ENCODE results near the gene ITGA11. TPM values are rescaled to one million over a fixed set of nuclear protein-coding genes. Genes with fewer than 3 reads are reported as not detected.
A peak's percentile ranks its signal among the peaks of the same experiment; 100 is the strongest.

The ITGA11 gene
- total and polyA plus RNA-seq, 2 of the 13 experiments (the other 11 are each of a cell fraction or from before 2014, with no cell fraction given): not detected

DNA sequence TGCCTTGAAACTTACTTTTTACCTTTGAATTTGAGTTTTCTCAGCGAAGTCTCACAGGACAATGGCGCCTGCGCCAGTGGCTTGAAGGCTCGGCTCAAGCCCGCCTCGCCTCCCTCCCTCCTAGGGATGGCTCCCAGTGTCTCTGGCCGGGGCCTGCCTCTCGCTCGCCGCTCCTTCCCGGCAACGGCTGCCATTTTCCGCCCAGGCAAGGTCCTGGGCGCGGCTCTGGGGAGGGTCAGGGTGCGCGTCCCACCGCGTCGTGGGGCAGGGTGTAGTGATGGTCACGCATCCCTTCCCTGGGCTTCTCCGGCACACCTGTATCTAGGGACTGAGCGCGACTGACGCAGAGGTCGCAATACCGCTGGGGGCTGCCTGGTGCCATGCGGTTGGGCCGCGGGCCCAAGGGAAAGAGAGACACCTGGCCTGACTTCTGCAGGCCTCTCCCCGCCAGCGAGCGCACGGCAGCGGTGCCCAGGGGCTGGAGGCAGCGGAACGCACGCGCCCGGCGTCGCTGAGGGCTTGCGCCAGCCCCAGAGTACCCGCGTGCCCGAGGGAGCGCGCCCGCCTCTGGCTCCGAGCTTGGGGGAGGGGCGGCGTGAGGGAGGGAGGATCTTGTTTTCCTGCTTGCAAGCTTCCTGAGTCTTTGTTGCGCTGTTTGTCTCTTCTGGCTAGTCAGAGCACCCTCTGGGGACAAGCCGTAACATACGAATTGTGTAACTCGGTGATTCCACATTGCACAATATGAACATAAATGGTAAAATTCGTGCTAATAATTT, 175.1 kb downstream of the ITGA11 start (continued):
- TF ChIP-seq, protein P1, sequence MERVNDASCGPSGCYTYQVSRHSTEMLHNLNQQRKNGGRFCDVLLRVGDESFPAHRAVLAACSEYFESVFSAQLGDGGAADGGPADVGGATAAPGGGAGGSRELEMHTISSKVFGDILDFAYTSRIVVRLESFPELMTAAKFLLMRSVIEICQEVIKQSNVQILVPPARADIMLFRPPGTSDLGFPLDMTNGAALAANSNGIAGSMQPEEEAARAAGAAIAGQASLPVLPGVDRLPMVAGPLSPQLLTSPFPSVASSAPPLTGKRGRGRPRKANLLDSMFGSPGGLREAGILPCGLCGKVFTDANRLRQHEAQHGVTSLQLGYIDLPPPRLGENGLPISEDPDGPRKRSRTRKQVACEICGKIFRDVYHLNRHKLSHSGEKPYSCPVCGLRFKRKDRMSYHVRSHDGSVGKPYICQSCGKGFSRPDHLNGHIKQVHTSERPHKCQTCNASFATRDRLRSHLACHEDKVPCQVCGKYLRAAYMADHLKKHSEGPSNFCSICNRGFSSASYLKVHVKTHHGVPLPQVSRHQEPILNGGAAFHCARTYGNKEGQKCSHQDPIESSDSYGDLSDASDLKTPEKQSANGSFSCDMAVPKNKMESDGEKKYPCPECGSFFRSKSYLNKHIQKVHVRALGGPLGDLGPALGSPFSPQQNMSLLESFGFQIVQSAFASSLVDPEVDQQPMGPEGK (CRISPR knock-in tag; IDR thresholded peaks at IDR 0.05): peak; percentile 39; the same call in 1 of the 2 replicates
- TF ChIP-seq, protein P2, sequence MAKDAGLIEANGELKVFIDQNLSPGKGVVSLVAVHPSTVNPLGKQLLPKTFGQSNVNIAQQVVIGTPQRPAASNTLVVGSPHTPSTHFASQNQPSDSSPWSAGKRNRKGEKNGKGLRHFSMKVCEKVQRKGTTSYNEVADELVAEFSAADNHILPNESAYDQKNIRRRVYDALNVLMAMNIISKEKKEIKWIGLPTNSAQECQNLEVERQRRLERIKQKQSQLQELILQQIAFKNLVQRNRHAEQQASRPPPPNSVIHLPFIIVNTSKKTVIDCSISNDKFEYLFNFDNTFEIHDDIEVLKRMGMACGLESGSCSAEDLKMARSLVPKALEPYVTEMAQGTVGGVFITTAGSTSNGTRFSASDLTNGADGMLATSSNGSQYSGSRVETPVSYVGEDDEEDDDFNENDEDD (CRISPR knock-in tag; IDR thresholded peaks at IDR 0.05; ENCODE audit: borderline replicate concordance): peak; percentile 90
- peak; percentile 60; the same call in 1 of the 2 replicates for TF ChIP-seq CCDC6 (CRISPR knock-in tag; IDR thresholded peaks at IDR 0.05)

DNA sequence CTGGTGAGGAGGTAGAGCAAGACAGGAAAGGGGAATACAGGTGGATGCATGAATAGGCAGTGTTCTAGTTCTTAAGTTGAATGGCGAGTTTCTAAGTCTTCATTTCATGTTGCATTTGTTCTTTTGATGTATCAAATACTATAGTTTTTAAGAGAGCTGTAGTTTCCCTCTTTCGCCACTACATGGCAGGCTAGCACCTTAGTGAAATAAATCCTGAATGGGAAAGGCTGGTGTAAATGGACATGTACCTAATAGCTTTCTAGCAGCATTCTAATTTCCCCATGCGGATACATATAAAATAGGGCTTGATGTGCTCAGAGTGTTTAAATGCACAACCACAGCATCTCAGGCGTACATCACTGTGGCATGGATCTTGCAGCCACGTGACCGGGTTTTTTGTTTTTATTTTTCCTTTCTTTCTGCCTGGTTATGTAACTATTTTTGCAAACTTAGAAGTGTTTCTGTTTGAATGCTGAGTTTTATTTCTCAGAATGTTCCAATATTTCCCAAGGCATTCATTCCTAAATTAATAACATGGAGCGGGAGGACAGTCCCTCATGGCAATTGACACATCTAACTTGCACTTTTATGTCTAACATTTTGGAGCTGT, 178.9 kb downstream of the ITGA11 start:
- intact Hi-C loops (cut with micrococcal nuclease; ENCODE audit: unreplicated experiment): loop anchor here (1.0 kb wide), 2 partner anchors 53 to 130 kb away; no protein-coding TSS in a partner anchor
- ATAC-seq: peak; percentile 61
- in situ Hi-C loops (cut with HindIII; ENCODE audit: extremely low pct_ligation_motif_present, low pct_unique_long_range_greater_than_20kb): no loop called here
- ChIA-PET CTCF (ENCODE audit: low intra/inter-chr PET ratio, low total read pairs) (interaction anchor here (1.1 to 2.1 kb wide), 6 partner anchors 19 to 130 kb away, joined by 3 to 19 read pairs (median 10); no protein-coding TSS in a partner anchor), POLR2A (interaction anchor here (1.0 kb wide), 1 partner anchor 25 kb away, joined by 4 read pairs; the partner anchor contains the start of gene FEM1B)
- Histone ChIP-seq H3K27me3 (ENCODE audit: control insufficient read depth in 1 of 2, insufficient read depth in 2 of 2, low read length in 2 of 2) (0 out of 5 replicates have a peak, but pooled peaks cover 0 to 6% of the 10 kb centered on the region in 2 experiments), H4K20me1 (ENCODE audit: insufficient read depth, low read length) (no peaks in the 10 kb centered on the region), H3K4me3 (replicated peaks in 1 of 3; ENCODE audit: insufficient read depth in 1 of 3, low read depth in 2 of 3, low read length in 3 of 3) (no peak overlapping the region; a peak in 1 of 6 replicates), H3K9ac (ENCODE audit: insufficient read depth, low read depth, low read length) (no peak overlapping the region), H3K4me1 (ENCODE audit: insufficient read depth, low read length) (peaks cover 7% of the 10 kb centered on the region), H3K4me2 (ENCODE audit: low read depth, low read length) (peak overlapping the region; percentile 20; the same call in 1 of the 2 replicates), H3K36me3 (replicated peaks in 1 of 2; ENCODE audit: control insufficient read depth in 1 of 2, insufficient read depth in 2 of 2, low read length in 2 of 2) (no peaks in the 10 kb centered on the region), H2AFZ (ENCODE audit: low read length) (no peak overlapping the region), H3K27ac (ENCODE audit: extremely low read length, insufficient read depth, low read length) (no peak overlapping the region), H3K9me3 (ENCODE audit: low read length) (no peaks in the 10 kb centered on the region), H3K79me2 (ENCODE audit: insufficient read depth, low read length) (no peaks in the 10 kb centered on the region)
- BruUV-seq (replicated peaks): no TSS peak
- peak; percentile 85 for FAIRE-seq
- 3% methylated on average over 7 of the region's 7 CpGs for WGBS (ENCODE audit: low lambda C conversion rate)
- peak; percentile 72 for DNase-seq (ENCODE audit: low spot score)
- no peak for TF ChIP-seq NFATC3 (CRISPR knock-in tag; IDR thresholded peaks at IDR 0.05)
- TF ChIP-seq GATAD2A (CRISPR knock-in tag; IDR thresholded peaks at IDR 0.05): 0 out of 2 replicates have a peak, but pooled peaks have one; percentile 28
- TF ChIP-seq MAFF (IDR thresholded peaks at IDR 0.05; ENCODE audit: low read depth, low read length): no peak
- no peak for TF ChIP-seq ZNF343 (CRISPR knock-in tag; IDR thresholded peaks at IDR 0.05)
- no peak for TF ChIP-seq TP53 (CRISPR knock-in tag; conservative IDR thresholded peaks at IDR 0.05)
- TF ChIP-seq, protein P3, sequence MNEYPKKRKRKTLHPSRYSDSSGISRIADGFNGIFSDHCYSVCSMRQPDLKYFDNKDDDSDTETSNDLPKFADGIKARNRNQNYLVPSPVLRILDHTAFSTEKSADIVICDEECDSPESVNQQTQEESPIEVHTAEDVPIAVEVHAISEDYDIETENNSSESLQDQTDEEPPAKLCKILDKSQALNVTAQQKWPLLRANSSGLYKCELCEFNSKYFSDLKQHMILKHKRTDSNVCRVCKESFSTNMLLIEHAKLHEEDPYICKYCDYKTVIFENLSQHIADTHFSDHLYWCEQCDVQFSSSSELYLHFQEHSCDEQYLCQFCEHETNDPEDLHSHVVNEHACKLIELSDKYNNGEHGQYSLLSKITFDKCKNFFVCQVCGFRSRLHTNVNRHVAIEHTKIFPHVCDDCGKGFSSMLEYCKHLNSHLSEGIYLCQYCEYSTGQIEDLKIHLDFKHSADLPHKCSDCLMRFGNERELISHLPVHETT (CRISPR knock-in tag; conservative IDR thresholded peaks at IDR 0.05): no peak
- TF ChIP-seq CAMTA2 (CRISPR knock-in tag; IDR thresholded peaks at IDR 0.05; ENCODE audit: borderline replicate concordance): no peak
- TF ChIP-seq RAD21 (CRISPR knock-in tag; IDR thresholded peaks at IDR 0.05): peak; percentile 81
- 0 out of 2 replicates have a peak, but pooled peaks have one; percentile 61 for TF ChIP-seq SMAD3 (CRISPR knock-in tag; IDR thresholded peaks at IDR 0.05)
- TF ChIP-seq, protein P4, sequence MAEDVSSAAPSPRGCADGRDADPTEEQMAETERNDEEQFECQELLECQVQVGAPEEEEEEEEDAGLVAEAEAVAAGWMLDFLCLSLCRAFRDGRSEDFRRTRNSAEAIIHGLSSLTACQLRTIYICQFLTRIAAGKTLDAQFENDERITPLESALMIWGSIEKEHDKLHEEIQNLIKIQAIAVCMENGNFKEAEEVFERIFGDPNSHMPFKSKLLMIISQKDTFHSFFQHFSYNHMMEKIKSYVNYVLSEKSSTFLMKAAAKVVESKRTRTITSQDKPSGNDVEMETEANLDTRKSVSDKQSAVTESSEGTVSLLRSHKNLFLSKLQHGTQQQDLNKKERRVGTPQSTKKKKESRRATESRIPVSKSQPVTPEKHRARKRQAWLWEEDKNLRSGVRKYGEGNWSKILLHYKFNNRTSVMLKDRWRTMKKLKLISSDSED (CRISPR knock-in tag; IDR thresholded peaks at IDR 0.05): no peak
